ENCODE data around the gene ATXN2.

DNA sequence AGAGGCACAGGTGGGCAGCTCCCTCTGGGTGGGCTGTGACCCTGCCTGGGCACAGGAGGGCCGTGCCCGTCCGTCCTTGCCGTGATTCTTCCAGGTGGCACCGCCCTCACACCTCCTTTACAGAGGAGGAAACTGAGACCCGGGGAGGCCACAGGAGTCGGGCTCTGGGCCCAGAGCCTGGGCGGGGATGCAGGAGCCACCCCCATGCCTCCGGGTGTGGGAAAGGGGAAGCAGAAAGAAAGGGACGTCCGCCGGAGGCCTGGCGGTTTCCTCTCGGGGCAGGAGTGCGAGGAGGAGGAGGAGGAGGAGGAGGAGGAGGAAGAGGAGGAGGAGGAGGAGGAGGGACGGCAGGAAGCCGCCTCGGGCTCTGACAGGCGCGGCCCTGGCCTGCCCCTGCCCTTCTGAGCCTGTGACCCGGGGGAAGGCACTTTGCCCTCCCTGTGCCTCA lies 170.4 kb downstream of the ATXN2 start:
- TF ChIP-seq, protein P1, sequence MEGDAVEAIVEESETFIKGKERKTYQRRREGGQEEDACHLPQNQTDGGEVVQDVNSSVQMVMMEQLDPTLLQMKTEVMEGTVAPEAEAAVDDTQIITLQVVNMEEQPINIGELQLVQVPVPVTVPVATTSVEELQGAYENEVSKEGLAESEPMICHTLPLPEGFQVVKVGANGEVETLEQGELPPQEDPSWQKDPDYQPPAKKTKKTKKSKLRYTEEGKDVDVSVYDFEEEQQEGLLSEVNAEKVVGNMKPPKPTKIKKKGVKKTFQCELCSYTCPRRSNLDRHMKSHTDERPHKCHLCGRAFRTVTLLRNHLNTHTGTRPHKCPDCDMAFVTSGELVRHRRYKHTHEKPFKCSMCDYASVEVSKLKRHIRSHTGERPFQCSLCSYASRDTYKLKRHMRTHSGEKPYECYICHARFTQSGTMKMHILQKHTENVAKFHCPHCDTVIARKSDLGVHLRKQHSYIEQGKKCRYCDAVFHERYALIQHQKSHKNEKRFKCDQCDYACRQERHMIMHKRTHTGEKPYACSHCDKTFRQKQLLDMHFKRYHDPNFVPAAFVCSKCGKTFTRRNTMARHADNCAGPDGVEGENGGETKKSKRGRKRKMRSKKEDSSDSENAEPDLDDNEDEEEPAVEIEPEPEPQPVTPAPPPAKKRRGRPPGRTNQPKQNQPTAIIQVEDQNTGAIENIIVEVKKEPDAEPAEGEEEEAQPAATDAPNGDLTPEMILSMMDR (IDR thresholded peaks at IDR 0.05 in 4 of 5, conservative IDR thresholded peaks at IDR 0.05 in 1 of 5): no peak
- no peak for TF ChIP-seq POLR2A (IDR thresholded peaks at IDR 0.05)
